HG03039 (cell line): ENCODE data around the gene RIMBP2.

Experiments
- ATAC-seq: cut with Tn5 transposase; IDR thresholded peaks from one replicate; pipeline ENCODE4 v1.9.1; 2021; ENCODE audit warnings: mild to moderate bottlenecking, moderate library complexity; ENCODE audit not compliant: unreplicated experiment

The RIMBP2 gene

GRCh38 chr12:130351326-130351725, 364.8 kb downstream of the RIMBP2 start:
- ATAC-seq, result no peak

DNA sequence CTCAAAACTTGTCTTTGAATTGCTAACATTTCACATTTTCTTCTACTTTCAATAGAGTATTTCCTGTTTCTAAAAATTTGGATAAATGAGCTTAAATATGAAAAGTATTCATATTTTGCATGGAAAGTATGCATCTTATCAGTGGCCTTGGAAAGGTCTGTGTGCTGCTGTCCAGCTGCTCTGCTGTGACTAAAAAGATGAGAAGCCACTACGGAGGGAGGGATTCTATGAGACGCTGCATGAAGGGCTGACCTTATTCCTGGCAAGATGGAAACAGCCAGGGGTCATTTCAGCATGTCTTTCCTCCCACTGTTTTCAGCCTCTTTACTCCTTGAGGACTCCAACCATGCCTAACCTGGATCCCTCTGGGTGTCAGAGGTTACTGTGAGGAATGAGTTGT, 365.4 kb downstream of the RIMBP2 start:
- no peak for ATAC-seq

DNA sequence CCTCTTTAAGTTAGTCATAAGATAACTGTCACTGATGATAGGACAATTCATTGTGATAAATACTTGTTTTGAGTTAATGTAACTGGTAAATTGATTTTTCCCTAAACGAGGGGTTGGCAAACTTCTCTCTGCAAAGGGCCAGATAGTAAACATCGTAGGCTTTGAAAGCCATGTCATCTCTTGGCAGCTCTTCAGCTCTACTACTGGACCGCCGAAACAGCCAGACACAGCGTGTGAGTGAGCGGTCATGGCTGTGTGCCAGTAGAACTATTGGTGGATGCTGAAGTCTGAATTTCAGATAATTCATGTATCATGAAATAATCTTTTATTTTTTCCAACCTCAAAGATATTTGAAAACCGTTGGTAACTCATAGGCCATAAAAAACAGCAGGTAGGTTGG, 368.5 kb downstream of the RIMBP2 start:
- no peak for ATAC-seq
